Head of caudate nucleus (tissue), 42 donors: ENCODE results near the gene FAM3B.
"Not testable (repeated sequence)": the region's sequence is repeated elsewhere in the genome, so short reads cannot be mapped to it uniquely, and the experiment has no call there.

Experiments used
- DNase-seq, 42 donors: peaks; one replicate each; pipeline versions ENCODE4 v3.0.0 to v3.0.0-alpha.2; 2020 to 2021; ENCODE audit warnings: mixed read lengths in 7 of 42
- intact Hi-C: fragments of 100-400 bp; cut with DNase I; formaldehyde crosslinking; loops from one replicate; pipeline ENCODE4 v1.15.0; 2022

FAM3B gene

DNA sequence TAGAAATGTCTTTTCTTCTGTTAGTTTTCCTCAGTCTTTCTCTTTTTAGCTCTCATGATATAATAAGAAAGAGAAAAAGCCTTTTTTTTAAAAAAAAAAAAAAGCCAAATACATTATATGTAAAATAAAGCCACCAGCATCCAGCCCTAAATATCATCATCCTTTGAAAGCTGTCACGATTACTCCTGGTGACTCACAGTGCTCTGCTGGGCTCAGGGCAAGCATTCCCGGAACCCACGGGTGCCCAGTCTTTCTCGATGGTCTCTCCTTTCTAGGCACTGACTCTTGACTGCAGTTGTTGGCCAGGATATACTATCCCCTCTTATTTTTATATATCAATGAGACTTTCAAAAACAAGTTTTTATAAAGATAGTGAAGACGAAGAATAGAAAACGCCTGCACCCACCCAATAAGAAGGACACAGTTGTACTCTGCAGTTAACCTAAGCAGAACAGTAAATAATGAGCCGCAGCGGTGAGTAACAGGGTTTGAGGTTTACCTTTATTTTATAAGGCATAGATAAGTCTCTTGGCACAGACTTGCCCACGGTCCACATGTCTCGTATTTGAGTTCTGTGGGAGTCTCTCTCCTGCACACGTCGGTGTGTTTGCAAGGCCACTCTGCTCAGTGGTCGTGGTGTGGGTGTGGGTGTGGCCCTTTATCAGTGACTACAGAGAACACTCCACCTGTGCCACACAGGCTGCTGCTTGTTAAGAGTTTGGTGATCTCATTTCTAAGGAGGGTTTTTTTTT, 29.5 kb downstream of the FAM3B start:
- intact Hi-C loops = no loop called here
- DNase-seq = no peak

GRCh38 chr21:41346758-41347157, 30.2 kb downstream of the FAM3B start:
- intact Hi-C loops = no loop called here
- no peak for DNase-seq

DNA sequence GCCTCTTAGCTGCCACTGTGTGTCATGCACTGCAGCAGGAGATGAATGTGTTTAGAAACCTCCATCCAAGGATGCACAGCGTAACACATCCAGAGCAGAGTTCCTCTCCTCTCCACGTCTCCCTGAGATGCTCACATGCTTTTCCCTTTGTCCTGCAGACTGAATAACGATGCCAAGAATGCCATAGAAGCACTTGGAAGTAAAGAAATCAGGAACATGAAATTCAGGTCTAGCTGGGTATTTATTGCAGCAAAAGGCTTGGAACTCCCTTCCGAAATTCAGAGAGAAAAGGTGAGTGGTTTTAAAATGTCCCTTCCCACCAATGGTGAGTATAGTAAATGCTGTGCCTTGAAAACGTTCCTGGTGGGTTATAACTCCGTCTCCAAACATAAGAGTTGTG, 31.8 kb downstream of the FAM3B start:
- intact Hi-C loops = no loop called here
- DNase-seq = no peak

DNA sequence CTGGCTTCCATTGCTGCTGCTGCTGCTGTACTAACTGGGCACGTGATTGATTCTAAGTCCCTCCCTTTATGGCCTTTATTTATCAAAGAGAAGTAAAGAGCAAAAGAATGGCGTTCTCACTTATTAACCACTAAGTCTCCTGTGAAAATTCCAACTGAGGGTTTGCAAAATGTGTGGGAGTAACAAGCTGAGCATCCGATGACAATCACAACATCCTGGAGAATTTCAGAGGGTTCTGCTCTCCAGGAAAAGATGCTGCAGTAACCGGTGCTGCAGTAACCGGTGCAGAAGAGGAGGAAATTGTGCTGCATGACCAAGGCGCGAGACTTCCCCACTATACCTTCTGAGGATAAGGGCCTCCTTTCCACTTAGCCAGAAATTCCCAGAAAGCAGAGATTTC, 32.5 kb downstream of the FAM3B start:
- intact Hi-C loops = no loop called here
- DNase-seq = no peak

DNA sequence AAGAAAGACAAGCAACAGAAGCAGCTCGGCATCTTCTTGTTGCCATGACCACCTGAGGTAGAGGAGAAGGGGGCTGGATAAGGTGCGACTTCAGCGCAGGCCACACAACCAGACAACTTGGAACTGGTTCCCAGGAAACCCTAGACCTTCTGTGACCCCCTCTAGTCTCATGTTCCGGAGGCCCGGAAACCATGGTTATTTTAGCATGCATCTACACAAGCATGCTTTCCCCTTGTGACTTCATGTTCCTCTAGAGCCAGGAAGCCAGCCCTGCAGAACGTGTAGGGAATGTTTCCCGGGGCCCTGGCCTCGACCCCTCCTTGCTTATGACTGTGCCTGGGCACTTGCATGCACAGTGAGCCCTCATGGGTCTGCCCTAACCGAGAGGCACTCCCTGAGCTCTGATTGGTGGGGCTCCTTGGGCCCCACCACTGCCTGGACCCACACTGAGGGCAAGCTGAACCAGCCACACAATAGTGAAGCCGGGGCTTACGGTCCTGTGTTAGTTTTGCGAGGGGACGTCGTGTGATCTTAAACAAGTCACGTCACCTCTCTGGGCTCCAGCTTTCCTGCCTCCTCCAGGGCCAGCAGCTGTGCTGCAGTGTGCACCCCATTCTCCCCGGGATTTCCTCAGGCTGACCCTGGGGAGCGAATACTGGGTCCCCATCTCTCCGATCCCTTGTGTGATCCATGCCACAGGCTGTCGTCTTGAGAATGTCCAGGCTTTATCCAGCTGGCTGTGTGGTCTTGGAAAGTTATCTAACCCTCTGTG, 33.2 kb downstream of the FAM3B start:
- no peak for DNase-seq
- intact Hi-C loops = no loop called here

- no peak for DNase-seq
- intact Hi-C loops = no loop called here
Observed at GRCh38 chr21:41350436-41351155, 34.0 kb downstream of the FAM3B start.

DNA sequence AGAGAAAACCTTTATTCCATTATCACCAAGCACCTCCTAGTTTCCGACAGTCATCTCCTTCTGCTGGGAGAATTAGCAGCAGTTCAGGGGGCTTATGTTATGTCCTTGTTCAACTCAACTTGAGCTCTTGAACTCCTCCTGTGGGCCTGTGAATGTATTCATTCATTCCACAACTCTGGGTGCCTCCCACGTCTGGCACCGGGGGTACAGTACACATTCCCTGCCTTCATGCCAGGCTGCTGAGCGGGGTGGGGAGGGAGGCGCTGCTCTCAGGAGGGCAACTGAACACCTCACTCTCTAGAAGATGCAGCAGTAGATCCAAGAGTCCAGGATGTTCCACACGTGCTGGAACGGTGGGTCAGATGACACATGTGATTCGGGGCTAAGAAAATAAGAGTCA, 40.9 kb downstream of the FAM3B start:
- intact Hi-C loops = no loop called here
- DNase-seq = peak in 2 of 42 donors; percentile 1 to 5

DNA sequence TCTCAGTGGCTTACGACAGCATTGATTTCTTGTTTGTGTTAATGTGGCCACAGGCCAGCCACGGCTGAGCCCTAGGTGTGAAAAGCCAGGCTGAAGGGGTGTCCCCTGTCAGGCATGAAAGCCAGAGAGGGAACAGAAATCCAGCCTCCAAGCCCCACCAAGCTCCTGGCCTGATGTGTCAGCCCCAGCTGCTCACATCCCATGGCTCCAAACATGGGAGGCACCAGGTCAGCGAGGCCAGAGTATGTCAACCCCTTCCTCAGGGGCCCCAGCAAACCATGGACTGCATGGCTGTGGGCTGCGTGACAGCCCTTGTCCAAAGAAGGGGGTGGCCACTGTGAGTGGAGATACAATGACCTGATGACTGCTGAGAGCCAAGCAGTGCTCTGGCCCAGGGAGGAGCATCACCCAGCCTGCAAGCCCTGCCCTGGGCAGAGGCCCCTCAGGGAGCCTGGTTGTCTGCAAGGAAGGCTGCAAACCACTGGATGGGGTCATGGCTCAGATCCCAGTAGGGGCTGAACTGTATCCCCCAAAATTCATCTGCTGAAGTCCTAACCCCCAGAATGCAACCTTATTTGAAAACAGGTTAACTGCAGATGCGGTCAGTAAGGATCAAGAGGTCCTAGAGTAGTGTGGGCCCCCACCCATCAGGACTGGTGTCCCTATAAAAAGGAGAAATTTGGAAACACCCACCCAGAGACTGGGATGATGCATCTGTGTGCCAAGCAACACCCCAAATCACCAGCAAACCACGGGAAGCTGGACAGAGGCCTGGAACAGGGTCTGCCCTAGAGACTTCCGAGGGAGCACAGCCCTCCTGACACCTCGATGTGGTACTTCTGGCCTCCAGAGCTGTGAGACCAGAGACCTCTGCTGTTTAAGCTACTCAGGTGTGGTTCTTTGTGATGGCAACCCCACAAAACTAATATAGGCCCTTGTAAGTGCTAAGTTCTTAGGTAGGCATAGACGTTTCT, 41.9 kb downstream of the FAM3B start:
- intact Hi-C loops = no loop called here

DNA sequence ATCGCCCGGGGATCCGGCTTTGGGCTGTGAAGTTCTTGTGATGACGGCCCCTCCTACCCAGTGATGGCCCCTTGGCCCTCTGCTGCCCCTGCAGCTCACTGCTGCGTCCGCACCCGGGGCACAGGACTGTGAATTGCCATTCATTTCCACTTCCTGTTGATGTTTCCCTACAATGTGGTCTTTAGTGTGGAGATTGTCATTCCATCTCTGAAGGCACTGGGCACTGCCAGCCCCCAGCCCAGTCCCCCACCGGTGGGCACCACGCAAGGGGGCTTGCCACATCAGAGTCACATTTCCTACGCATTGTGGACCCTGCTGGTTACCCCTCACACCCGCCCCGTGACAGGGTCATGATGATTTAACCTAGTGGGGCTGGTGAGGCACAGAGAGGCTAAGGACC, 42.7 kb downstream of the FAM3B start:
- intact Hi-C loops = no loop called here
- peak in 4 of 42 donors; percentile 7 to 30 (median 9) for DNase-seq

More for the DNA sequence above, 41.9 kb downstream of the FAM3B start:
- peak in 3 of 42 donors; percentile 5 to 16 (median 13) for DNase-seq

- DNase-seq, intact Hi-C loops: not testable (repeated sequence)
Observed at GRCh38 chr21:41359754-41360071, 43.1 kb downstream of the FAM3B start.

DNA sequence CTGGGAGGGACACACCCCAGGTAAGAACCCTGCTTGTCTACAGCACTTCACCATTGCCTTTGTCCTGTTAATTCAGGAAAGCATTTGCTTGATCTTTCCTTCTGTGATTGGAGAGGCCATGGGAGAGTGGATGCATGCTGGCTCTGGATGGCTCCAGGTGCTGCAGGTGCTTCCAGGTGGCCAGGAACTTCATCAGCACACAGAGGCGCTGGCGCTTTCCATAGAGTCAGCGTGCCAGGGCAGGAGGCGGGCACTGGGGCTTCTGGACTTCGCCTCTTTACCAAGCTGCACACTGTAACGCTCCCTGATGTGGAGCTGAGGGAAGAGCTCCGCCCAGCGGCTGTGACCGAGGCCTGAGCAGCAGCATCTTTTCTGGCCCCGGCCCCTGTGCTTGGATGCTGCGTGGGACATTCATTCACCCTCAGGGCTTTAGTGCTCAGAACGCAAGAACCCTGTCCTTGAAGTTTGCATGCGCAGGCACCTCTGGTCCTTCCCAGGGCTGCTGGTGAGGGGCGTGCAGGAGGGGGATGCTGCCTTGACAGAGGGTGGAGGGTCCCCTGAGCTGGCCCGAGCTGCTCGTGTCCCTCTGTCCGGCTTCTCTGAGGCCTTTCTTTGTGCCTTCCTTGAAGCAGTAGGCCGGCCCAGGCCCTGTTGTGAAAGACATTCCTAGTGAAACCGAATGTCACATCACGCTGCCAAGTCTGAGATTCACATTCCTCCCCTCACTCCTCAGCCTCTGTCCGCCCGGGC, 43.6 kb downstream of the FAM3B start:
- peak in 3 of 42 donors; percentile 11 to 14 (median 12) for DNase-seq
- intact Hi-C loops = no loop called here

DNA sequence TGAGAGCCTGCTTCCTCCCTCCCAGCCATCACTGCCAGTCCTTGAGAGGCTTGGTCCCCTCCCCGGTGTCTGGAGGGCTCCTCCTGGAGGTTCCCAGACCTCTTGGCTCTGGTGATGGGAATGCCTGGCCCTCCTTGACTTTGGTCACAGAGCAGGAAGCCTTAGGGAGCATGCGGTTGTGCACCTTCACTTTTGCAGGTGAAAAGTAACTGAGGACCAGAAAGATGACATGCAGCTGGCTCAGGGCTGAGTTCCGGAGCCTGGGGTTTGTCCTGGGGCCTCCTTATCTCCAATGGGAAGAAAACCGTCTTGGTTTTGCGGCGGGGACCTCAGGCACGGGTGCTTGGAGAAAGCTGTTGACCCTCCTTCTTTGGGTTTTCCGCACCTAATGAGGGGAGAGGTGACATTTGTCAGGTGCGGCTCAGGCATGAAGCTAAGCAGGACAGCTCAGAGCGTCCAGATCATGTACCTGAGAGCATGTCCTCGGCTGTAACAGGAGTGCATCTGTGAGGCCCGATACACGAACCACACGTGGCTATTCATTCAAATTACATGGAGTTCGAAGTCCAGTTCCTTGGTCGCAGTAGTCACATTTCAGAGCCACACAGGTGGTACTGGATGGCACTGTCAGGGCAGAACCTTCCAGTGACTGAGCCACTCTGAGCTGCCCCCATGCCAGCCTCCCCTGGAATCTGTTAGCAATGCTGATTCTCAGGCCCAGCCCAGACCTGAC, 44.6 kb downstream of the FAM3B start:
- intact Hi-C loops = no loop called here
- peak in 3 of 42 donors; percentile 9 to 29 (median 9) for DNase-seq

DNA sequence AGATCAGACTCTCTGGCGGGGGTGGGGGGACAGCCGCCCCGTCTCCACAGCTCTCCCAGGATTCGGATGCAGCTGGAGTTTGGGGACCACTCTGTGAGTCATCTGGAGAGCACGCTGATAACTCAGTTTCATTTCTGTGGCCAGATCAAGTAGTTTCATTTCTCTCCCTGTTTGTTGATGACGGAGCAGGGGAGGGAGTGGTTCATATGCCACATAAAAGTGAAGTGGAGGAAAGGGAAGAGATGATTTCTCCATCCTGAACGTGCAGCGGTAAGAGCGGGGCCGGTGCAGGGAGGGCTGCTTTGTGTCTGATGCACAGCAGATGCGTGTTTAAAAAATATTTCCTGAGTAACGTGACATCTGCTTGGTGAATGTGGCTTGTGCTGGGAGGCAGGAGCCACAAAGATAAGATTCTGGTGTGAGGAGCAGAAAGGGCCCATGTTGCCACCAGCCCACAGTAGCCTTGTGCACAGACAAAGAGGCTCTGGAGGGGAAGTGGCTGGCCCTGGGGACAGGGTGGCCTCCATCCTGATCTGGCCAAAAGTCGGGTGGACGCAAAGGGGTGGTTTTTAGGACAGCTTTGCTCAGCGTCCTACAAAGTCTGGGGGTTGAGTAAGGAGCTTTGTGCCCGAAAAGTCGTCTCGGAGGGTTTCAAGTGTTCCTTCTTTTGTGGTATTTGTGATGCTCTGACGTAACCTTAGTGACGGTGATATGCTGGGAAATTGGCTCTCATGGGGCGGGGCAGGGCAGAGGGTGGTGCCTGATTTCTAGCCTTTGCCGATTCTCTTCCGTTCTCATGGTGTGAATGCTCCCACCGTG, 45.4 kb downstream of the FAM3B start, which contains the start of gene MX2:
Gene MX2 (plus strand): TSS at position 242 of the 819 bp plus-strand sequence. CDS start 14,880 bp downstream, outside the sequence.
- DNase-seq = peak in 13 of 42 donors; percentile 10 to 60 (median 28)
- intact Hi-C loops = no loop called here

DNA sequence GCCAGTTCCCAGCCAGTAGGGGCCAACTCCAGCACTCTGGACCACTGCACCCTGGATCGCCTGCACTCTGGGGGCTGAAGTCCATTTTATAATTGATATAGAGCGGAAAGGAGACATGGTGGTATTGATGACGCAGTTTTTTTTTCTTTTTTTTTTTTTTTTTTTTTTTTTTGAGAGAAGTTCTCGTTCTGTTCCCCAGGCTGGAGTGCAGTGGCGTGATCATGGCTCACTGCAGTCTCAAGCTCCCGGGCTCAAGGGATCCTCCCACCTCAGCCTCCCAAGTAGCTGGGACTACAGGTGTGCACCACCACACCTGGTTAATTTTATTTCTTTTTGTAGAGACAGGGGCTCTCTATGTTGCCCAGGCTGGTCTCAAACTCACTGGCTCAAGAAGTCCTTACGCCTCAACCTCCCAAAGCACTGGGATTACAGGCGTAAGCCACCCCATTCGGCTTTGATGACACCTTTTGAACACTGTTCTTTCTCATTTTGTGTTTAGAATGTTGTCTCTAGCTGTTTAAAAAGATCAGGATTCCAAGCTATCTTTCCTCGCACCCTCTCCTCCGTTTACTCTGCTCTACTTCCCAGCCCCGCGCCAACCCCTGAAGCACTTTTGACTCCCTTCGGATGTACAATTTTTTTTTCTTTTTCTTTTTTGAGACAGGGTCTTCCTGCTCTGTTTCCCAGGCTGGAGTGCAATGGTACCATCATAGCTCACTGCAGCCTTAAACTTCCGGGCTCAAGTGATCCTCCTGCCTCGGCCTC, 46.2 kb downstream of the FAM3B start:
- DNase-seq = peak in 4 of 42 donors; percentile 6 to 12 (median 9)
- intact Hi-C loops = no loop called here

DNA sequence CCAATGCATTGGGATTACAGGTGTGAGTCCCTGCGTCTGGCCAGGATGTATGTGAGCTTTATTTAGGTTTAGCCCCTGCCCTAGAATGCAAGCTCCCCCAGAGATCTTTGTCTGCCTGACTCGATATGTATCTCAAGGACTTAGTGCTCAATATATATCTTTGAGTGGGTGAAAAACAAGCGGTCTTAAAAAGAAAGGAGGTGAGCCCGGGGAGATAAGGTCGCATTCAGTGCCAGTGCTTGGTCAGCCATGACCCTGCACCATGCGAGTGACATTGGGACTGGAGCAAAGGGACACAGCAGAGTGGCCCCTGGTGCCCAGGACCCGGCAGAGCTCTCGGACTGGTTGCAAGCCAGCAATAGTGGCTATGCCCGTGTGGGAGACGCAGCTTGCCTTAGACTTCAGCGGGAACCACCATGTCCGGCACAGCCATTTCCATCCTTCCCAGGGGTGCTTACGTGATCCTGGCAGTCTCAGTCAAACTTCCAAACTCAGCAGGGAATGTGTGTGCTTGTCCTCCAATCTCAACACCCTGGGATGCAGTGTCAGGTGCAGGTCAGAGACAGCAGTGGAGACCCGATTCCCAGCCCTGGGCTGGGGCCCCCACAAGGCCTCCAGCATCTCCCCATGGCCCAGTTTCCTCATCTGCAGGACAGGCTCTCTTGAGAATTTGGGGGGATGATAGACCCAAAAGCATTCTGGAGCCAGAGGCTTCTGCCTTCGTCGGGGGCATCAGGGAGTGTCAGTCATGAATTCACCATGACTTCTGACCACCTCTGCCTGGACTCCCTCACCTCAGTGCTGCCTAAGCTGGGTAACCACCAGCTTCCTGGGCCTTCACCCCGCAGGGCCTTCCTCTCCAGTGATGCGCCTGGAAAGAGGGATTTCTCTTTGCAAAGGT, 47.0 kb downstream of the FAM3B start:
- intact Hi-C loops = no loop called here
- DNase-seq = peak in 7 of 42 donors; percentile 2 to 30 (median 8)
